Coronary artery (tissue), 2 donors: ENCODE data around the gene TSPAN12.

Source experiments
- DNase-seq: peaks from one replicate; pipeline ENCODE4 v3.0.0-alpha.2; 2017; ENCODE audit warnings: low spot score
- H3K27ac ChIP-seq, 2 donors: fragments of 200-600 bp; sonication (generic); one replicate each; pipeline ENCODE4 v1.5.1; 2016 to 2019
- H3K4me3 ChIP-seq: fragments of 200-600 bp; sonication (generic); 2 replicates; pipeline ENCODE4 v1.5.1; 2016; ENCODE audit warnings: mild to moderate bottlenecking, moderate library complexity
- CTCF ChIP-seq: fragments of 200-600 bp; sonication (generic); IDR thresholded peaks from one replicate; pipeline ENCODE4 v1.5.1; 2019; ENCODE audit warnings: antibody characterized with exemption

Gene TSPAN12

GRCh38 chr7:120873401-120873800 is 15.5 kb upstream of the TSPAN12 start:
- TF ChIP-seq CTCF = no peak
- Histone ChIP-seq H3K4me3 (no peak overlapping the region), H3K27ac (no peak overlapping the region)
- DNase-seq = no peak

- no peak for TF ChIP-seq CTCF
- DNase-seq = no peak
- H3K4me3 ChIP-seq = no peak overlapping the region
- H3K27ac ChIP-seq = no peak overlapping the region
Observed at GRCh38 chr7:120869700-120870099, 11.8 kb upstream of the TSPAN12 start.

DNA sequence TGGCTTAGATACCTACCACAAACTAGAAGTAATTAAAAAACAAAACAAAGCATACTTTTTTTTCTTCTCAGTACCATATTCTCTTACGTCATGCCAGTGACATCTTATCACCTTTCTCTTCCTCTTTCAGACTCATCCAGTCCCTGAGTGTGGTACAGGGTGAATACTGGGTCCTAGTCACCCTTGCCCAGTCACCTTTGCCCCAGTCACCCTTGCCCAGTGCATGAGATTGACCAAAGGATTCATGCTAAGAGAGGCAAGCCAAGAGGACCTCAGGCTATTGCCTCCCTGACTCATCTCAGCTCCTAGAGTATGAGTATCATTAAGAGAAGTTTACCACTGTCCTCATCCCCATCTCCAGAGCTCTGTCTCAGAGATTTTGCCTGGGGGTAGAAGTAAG is 10.0 kb upstream of the TSPAN12 start:
- Histone ChIP-seq H3K27ac (no peak overlapping the region), H3K4me3 (no peak overlapping the region)
- no peak for DNase-seq
- TF ChIP-seq CTCF = no peak

DNA sequence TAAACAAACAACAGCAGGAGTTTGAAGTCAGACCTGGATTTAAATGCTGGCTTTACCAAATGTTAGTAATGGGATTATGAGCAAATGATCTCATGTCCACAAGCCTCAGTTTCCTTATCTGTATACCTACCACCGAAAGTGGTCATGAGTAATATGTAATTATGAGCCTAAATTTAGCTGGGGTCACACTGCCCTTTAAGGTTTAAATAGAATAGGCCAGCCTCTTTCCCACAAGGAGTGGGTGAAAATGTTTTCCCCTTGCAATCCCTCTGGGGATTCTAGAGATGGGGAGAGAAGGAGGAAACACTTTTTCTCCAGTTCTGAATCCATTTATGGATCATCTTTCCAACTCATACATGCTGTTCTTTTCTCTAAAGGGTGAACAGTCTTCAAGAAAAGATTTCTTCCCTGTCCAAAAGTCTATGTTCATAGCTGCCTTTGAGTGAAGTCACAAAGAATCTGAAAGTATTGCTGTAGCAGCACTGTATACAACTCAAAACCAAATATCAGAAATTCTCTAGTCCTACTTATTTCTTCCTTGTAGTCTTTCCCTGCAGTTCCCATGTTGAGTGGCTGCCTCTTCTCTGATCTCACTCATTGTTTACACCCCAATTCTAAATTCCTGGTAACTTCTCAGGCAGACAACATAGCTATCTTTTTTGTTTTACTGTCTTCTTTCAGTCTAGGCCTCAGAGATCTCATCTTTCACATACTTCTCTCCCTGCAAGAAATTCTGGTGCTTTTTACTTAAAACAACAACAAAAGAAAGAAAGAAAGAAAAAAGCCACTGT is 7.4 kb upstream of the TSPAN12 start:
- no peak for DNase-seq
- peak overlapping the region in 1 of 2 donors; percentile 24 for H3K27ac ChIP-seq
- no peak overlapping the region for H3K4me3 ChIP-seq
- TF ChIP-seq CTCF = no peak

GRCh38 chr7:120864141-120864900 is 6.4 kb upstream of the TSPAN12 start:
- TF ChIP-seq CTCF = no peak
- no peak for DNase-seq
- Histone ChIP-seq H3K27ac (no peak overlapping the region), H3K4me3 (no peak overlapping the region)

GRCh38 chr7:120862987-120863590 is 5.1 kb upstream of the TSPAN12 start:
- TF ChIP-seq CTCF = no peak
- H3K4me3 ChIP-seq = no peak overlapping the region
- H3K27ac ChIP-seq = no peak overlapping the region
- DNase-seq = no peak
